Kidney glomerular epithelial cell (primary cell): Measurements from ENCODE around the gene JMY.

Experiments
- DNase-seq: peaks from one replicate; lab custom pipeline; 2025; lab: John Stamatoyannopoulos, UW

The JMY gene

GRCh38 chr5:79297661-79298060 is 61.7 kb downstream of the JMY start:
- peak; percentile 44 for DNase-seq

GRCh38 chr5:79301046-79301712 is 65.2 kb downstream of the JMY start:
- no peak for DNase-seq

GRCh38 chr5:79302454-79302853 is 66.5 kb downstream of the JMY start:
- DNase-seq, result no peak

- no peak for DNase-seq
Observed at GRCh38 chr5:79305706-79306105, 69.8 kb downstream of the JMY start.

GRCh38 chr5:79318935-79319614 is 83.1 kb downstream of the JMY start:
- DNase-seq, result peak; percentile 57

- DNase-seq, result no peak
Observed at GRCh38 chr5:79329453-79329852, 93.5 kb downstream of the JMY start.

GRCh38 chr5:79330071-79330470 is 94.1 kb downstream of the JMY start:
- no peak for DNase-seq

GRCh38 chr5:79333852-79334557 is 98.1 kb downstream of the JMY start:
- no peak for DNase-seq

- DNase-seq, result peak; percentile 10
Observed at GRCh38 chr5:79346420-79346824, 110.5 kb downstream of the JMY start.

- no peak for DNase-seq
Observed at GRCh38 chr5:79349047-79349446, 113.1 kb downstream of the JMY start.

GRCh38 chr5:79349881-79350280 is 114.0 kb downstream of the JMY start:
- no peak for DNase-seq

GRCh38 chr5:79357398-79357797 is 121.5 kb downstream of the JMY start:
- DNase-seq, result no peak
